Measurements from ENCODE around the gene PCARE.

PCARE gene

GRCh38 chr2:29031046-29031445, 43.3 kb downstream of the PCARE start:
- no peak for DNase-seq (ENCODE audit: extremely low spot score)
- POLR2A ChIA-PET = no interaction called here
- no peak for TF ChIP-seq CTCF (IDR thresholded peaks at IDR 0.05; ENCODE audit: control extremely low read depth, extremely low read depth, low read depth, missing control alignments)
- CTCF ChIA-PET = no interaction called here

- no peak for DNase-seq (ENCODE audit: extremely low spot score)
- ChIA-PET CTCF (interaction anchor here (1.2 to 1.7 kb wide), 4 partner anchors 12 to 51 kb away, joined by 3 to 4 read pairs (median 3); no protein-coding TSS in a partner anchor), POLR2A (no interaction called here)
- TF ChIP-seq CTCF (IDR thresholded peaks at IDR 0.05; ENCODE audit: control extremely low read depth, extremely low read depth, low read depth, missing control alignments) = no peak
Measured at GRCh38 chr2:29025711-29026110, 48.6 kb downstream of the PCARE start.

GRCh38 chr2:29024882-29025430, 49.4 kb downstream of the PCARE start:
- ChIA-PET POLR2A (no interaction called here), CTCF (interaction anchor here (1.3 to 1.7 kb wide), 2 partner anchors 17 to 26 kb away, joined by 3 to 4 read pairs; no protein-coding TSS in a partner anchor)
- no peak for TF ChIP-seq CTCF (IDR thresholded peaks at IDR 0.05; ENCODE audit: control extremely low read depth, extremely low read depth, low read depth, missing control alignments)
- DNase-seq (ENCODE audit: extremely low spot score) = no peak

GRCh38 chr2:29023188-29023587, 51.1 kb downstream of the PCARE start:
- POLR2A ChIA-PET = no interaction called here
- no peak for DNase-seq (ENCODE audit: extremely low spot score)
- no peak for TF ChIP-seq CTCF (IDR thresholded peaks at IDR 0.05; ENCODE audit: control extremely low read depth, extremely low read depth, low read depth, missing control alignments)
- CTCF ChIA-PET = no interaction called here

- DNase-seq (ENCODE audit: extremely low spot score) = no peak
- CTCF ChIA-PET = no interaction called here
- no peak for TF ChIP-seq CTCF (IDR thresholded peaks at IDR 0.05; ENCODE audit: control extremely low read depth, extremely low read depth, low read depth, missing control alignments)
- POLR2A ChIA-PET = no interaction called here
Measured at GRCh38 chr2:29022679-29023078, 51.6 kb downstream of the PCARE start.

GRCh38 chr2:29021886-29022285, 52.4 kb downstream of the PCARE start:
- no peak for DNase-seq (ENCODE audit: extremely low spot score)
- no peak for TF ChIP-seq CTCF (IDR thresholded peaks at IDR 0.05; ENCODE audit: control extremely low read depth, extremely low read depth, low read depth, missing control alignments)
- ChIA-PET POLR2A (no interaction called here), CTCF (interaction anchor here (1.0 kb wide), 1 partner anchor 11 kb away, joined by 4 read pairs; no protein-coding TSS in a partner anchor)

Data from GM10248 (cell line).